CD14-positive monocyte (primary cell): ENCODE data around the gene DPP10. TPM values are rescaled to one million over a fixed set of nuclear protein-coding genes. Genes with fewer than 3 reads are reported as not detected.

ENCODE experiments used
- DNase-seq, 3 donors: peaks; one replicate each; pipeline ENCODE4 v3.0.0-alpha.2; 2011 to 2022
- H2AFZ ChIP-seq: 2 replicates; pipeline ENCODE4 v1.6.0; 2012; ENCODE audit warnings: mild to moderate bottlenecking, low read depth, low read length, inconsistent platforms; ENCODE audit not compliant: insufficient read depth, poor library complexity, severe bottlenecking
- H3K27ac ChIP-seq, 2 donors: 1 replicate in 1 of 2; 2 replicates in 1 of 2; pipeline ENCODE4 v1.5.1; 2012 to 2013; ENCODE audit warnings: low read length in 2 of 2, control low read depth in 1 of 2, inconsistent platforms in 1 of 2, low read depth in 1 of 2, mild to moderate bottlenecking in 1 of 2
- H3K27me3 ChIP-seq, 2 donors: one replicate each; pipeline versions ENCODE4 v1.6.0 to v1.6.1; 2011 to 2013; ENCODE audit warnings: low read length in 2 of 2; ENCODE audit not compliant: control insufficient read depth in 2 of 2, insufficient read depth in 2 of 2
- H3K36me3 ChIP-seq, 2 donors: replicated peaks in 1 of 2; 1 replicate in 1 of 2; 2 replicates in 1 of 2; pipeline versions ENCODE4 v1.5.1 to v1.6.1; 2012 to 2013; ENCODE audit warnings: low read length in 2 of 2, control low read depth in 1 of 2, inconsistent platforms in 1 of 2, mild to moderate bottlenecking in 1 of 2; ENCODE audit not compliant: insufficient read depth in 2 of 2, control insufficient read depth in 1 of 2
- H3K4me1 ChIP-seq, 2 donors: 1 replicate in 1 of 2; 2 replicates in 1 of 2; pipeline versions ENCODE4 v1.5.1 to v1.6.1; 2012 to 2013; ENCODE audit warnings: low read length in 2 of 2, control low read depth in 1 of 2, inconsistent platforms in 1 of 2, mild to moderate bottlenecking in 1 of 2, moderate library complexity in 1 of 2; ENCODE audit not compliant: insufficient read depth in 2 of 2, control insufficient read depth in 1 of 2
- H3K4me2 ChIP-seq: replicated peaks from 2 replicates; pipeline ENCODE3; 2012; ENCODE audit warnings: low read length, moderate library complexity, mild to moderate bottlenecking; ENCODE audit not compliant: poor library complexity, severe bottlenecking; ENCODE audit errors: extremely low read depth
- H3K4me3 ChIP-seq, 3 experiments: fragments of 200-600 bp in 1 of 3; sonication (generic) in 1 of 3; replicated peaks in 1 of 3; 1 replicate in 2 of 3; 2 replicates in 1 of 3; pipeline ENCODE4 v1.5.1; 2011 to 2013; ENCODE audit warnings: low read length in 3 of 3, mild to moderate bottlenecking in 3 of 3, control low read depth in 2 of 3, low read depth in 2 of 3, inconsistent platforms in 1 of 3, moderate library complexity in 1 of 3
- H3K79me2 ChIP-seq: 2 replicates; pipeline ENCODE4 v1.6.0; 2012; ENCODE audit warnings: mild to moderate bottlenecking, control low read depth, inconsistent platforms, low read length, moderate library complexity; ENCODE audit not compliant: insufficient read depth
- H3K9ac ChIP-seq: 2 replicates; pipeline ENCODE4 v1.6.0; 2017; ENCODE audit warnings: low read length, mild to moderate bottlenecking; ENCODE audit not compliant: insufficient read depth, poor library complexity, severe bottlenecking
- H3K9me3 ChIP-seq, 2 donors: replicated peaks in 1 of 2; 1 replicate in 1 of 2; 2 replicates in 1 of 2; pipeline versions ENCODE4 v1.5.1 to v1.6.1; 2012 to 2013; ENCODE audit warnings: low read length in 2 of 2, control low read depth in 1 of 2; ENCODE audit not compliant: control insufficient read depth in 1 of 2, insufficient read depth in 1 of 2
- H4K20me1 ChIP-seq: 2 replicates; pipeline ENCODE4 v1.6.0; 2012; ENCODE audit warnings: mild to moderate bottlenecking, low read length, control low read depth, moderate library complexity; ENCODE audit not compliant: insufficient read depth
- H3K27ac Mint-ChIP-seq, 7 donors: one replicate each; pipeline ENCODE4 v1.8.0; 2020; ENCODE audit warnings: mild to moderate bottlenecking in 7 of 7, mixed read lengths in 7 of 7, moderate library complexity in 6 of 7, inconsistent platforms in 2 of 7
- H3K27me3 Mint-ChIP-seq, 3 donors: one replicate each; pipeline ENCODE4 v1.8.0; 2021 to 2022; ENCODE audit warnings: low read depth in 3 of 3, mild to moderate bottlenecking in 3 of 3, mixed read lengths in 3 of 3, moderate library complexity in 3 of 3, inconsistent platforms in 1 of 3
- H3K36me3 Mint-ChIP-seq, 2 donors: one replicate each; pipeline ENCODE4 v1.8.0; 2020; ENCODE audit warnings: mixed read lengths in 2 of 2, inconsistent platforms in 1 of 2, mild to moderate bottlenecking in 1 of 2
- H3K4me1 Mint-ChIP-seq: one replicate; pipeline ENCODE4 v1.8.0; 2020; ENCODE audit warnings: mild to moderate bottlenecking, mixed read lengths
- H3K4me3 Mint-ChIP-seq, 2 donors: one replicate each; pipeline ENCODE4 v1.8.0; 2020; ENCODE audit warnings: mild to moderate bottlenecking in 2 of 2, mixed read lengths in 2 of 2, moderate library complexity in 1 of 2
- H3K9me3 Mint-ChIP-seq, 7 donors: one replicate each; pipeline ENCODE4 v1.8.0; 2020 to 2022; ENCODE audit warnings: mixed read lengths in 7 of 7, mild to moderate bottlenecking in 6 of 7, moderate library complexity in 6 of 7, inconsistent platforms in 2 of 7
- WGBS: methylation state at CpG from one replicate; pipeline ENCODE4 v1.1.5; 2013; ENCODE audit warnings: missing lambda C conversion rate; ENCODE audit not compliant: insufficient coverage; 5-methylcytosine and 5-hydroxymethylcytosine counted together
- intact Hi-C, 2 donors: fragments of 100-400 bp; cut with micrococcal nuclease; formaldehyde crosslinking; loops; one replicate each; pipeline versions ENCODE4 v1.15.0 to v1.15.1; 2023
- polyA plus RNA-seq, 3 donors: library from polyadenylated mRNA; depleted of rRNA in 1 of 3; unstranded in 2 of 3; stranded (reverse) in 1 of 3; fragments of 300-500 nt in 2 of 3; fragments of >200 nt in 1 of 3; fragmentation: Illumina TruSeq in 2 of 3; gene quantifications; 1 replicate in 2 of 3; 2 replicates in 1 of 3; pipeline ENCODE4 v1.2.3, GENCODE V29; 2012 to 2021
- TF ChIP-seq, protein P1 (sequence below): fragments of 200-600 bp; IDR thresholded peaks from one replicate; pipeline ENCODE4 v1.8.0; 2022; ENCODE audit warnings: antibody characterized with exemption, mild to moderate bottlenecking

The DPP10 gene
- polyA plus RNA-seq, 3 donors = not detected

DNA sequence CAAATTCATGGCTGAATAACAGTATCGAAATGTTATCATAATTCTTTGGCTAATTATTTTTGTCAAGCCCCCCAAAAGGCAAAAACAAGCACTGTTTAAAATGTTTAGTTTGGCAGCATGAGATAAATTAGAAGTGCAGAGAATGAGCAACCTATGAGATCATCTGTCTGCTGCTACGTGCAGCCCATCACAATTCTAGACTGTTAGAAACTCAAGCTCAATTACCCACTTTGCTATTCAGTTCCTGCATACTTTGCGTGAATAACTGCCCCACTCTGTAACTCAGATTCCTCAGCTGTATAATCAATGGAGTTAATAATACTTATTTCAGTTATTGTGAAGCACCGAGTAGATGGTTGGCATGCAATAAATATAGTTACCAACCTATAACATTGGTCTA lies 1181.9 kb downstream of the DPP10 start:
- H3K27me3 Mint-ChIP-seq = no peaks in the 10 kb centered on the region
- no peaks in the 10 kb centered on the region for H3K27me3 ChIP-seq
- H3K4me1 Mint-ChIP-seq = no peaks in the 10 kb centered on the region
- H4K20me1 ChIP-seq = no peaks in the 10 kb centered on the region
- no peaks in the 10 kb centered on the region for H3K79me2 ChIP-seq
- no peak overlapping the region for H3K27ac ChIP-seq
- WGBS = no CpG with 5 or more reads among the region's 4 CpGs
- no peak overlapping the region for H3K9ac ChIP-seq
- no peak overlapping the region for H2AFZ ChIP-seq
- no peak overlapping the region for H3K4me2 ChIP-seq
- H3K4me3 Mint-ChIP-seq = no peak overlapping the region
- TF ChIP-seq, protein P1, sequence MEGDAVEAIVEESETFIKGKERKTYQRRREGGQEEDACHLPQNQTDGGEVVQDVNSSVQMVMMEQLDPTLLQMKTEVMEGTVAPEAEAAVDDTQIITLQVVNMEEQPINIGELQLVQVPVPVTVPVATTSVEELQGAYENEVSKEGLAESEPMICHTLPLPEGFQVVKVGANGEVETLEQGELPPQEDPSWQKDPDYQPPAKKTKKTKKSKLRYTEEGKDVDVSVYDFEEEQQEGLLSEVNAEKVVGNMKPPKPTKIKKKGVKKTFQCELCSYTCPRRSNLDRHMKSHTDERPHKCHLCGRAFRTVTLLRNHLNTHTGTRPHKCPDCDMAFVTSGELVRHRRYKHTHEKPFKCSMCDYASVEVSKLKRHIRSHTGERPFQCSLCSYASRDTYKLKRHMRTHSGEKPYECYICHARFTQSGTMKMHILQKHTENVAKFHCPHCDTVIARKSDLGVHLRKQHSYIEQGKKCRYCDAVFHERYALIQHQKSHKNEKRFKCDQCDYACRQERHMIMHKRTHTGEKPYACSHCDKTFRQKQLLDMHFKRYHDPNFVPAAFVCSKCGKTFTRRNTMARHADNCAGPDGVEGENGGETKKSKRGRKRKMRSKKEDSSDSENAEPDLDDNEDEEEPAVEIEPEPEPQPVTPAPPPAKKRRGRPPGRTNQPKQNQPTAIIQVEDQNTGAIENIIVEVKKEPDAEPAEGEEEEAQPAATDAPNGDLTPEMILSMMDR = no peak
- no peak overlapping the region for H3K27ac Mint-ChIP-seq
- no peak overlapping the region for H3K4me3 ChIP-seq
- H3K4me1 ChIP-seq = no peaks in the 10 kb centered on the region
- peaks cover 0 to 16% (median 0%) of the 10 kb centered on the region in 7 donors for H3K9me3 Mint-ChIP-seq
- peaks cover 0 to 2% of the 10 kb centered on the region in 2 donors for H3K9me3 ChIP-seq
- no peak for DNase-seq
- no peaks in the 10 kb centered on the region for H3K36me3 ChIP-seq
- no peaks in the 10 kb centered on the region for H3K36me3 Mint-ChIP-seq
- intact Hi-C loops = no loop called here

DNA sequence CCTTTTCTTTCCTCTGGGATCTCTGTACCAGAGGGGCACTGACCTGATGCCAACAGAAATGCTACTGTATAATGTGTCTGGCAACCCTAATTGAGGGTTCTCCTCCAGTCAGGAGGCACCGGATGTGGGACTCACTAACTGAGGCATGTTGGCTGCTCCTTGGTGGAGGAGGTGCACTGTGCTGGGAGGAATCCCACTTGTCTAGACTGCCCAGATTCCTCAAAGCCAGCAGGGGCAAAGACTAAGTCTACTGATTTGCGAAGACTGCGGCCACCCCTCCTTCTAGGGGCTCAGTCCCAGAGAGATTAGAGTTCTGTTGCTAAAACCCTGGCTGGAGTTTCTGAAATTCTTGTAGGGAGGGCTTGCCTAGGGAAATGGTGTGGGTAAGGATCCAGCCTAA lies 1192.1 kb downstream of the DPP10 start:
- Mint-ChIP-seq H3K9me3 (peaks cover 2 to 26% (median 13%) of the 10 kb centered on the region in 7 donors), H3K27ac (no peak overlapping the region), H3K4me1 (no peaks in the 10 kb centered on the region), H3K36me3 (no peaks in the 10 kb centered on the region), H3K4me3 (no peak overlapping the region), H3K27me3 (no peaks in the 10 kb centered on the region)
- Histone ChIP-seq H3K9me3 (peaks cover 13% of the 10 kb centered on the region in 2 donors), H3K27me3 (no peaks in the 10 kb centered on the region), H3K9ac (no peak overlapping the region), H3K79me2 (no peaks in the 10 kb centered on the region), H3K4me3 (no peak overlapping the region), H3K36me3 (no peaks in the 10 kb centered on the region), H3K4me2 (no peak overlapping the region), H3K27ac (no peak overlapping the region), H4K20me1 (no peaks in the 10 kb centered on the region), H2AFZ (no peak overlapping the region), H3K4me1 (no peaks in the 10 kb centered on the region)
- TF ChIP-seq, protein P1 = no peak
- intact Hi-C loops = no loop called here
- WGBS = 65% methylated on average over 2 of the region's 3 CpGs
- no peak for DNase-seq
